B cell (primary cell): Measurements from ENCODE around the gene VWA8. TPM values are rescaled to one million over a fixed set of nuclear protein-coding genes. Genes with fewer than 3 reads are reported as not detected.

Experiments
- ATAC-seq: fragments of 200-7000 bp; cut with Tn5 transposase; one replicate; pipeline ENCODE4 v1.10.0; 2021; ENCODE audit warnings: low read depth, mild to moderate bottlenecking, moderate number of reproducible peaks, moderate library complexity
- CTCF ChIA-PET: fragments of 350-600 bp; sonication (Branson Sonifier 250); formaldehyde crosslinking; loops from one replicate; lab custom pipeline; 2021; ENCODE audit warnings: antibody characterized with exemption, inconsistent platforms; lab: Charles Lee
- POLR2A ChIA-PET: fragments of 350-600 bp; sonication (Branson Sonifier 250); formaldehyde crosslinking; loops from one replicate; lab custom pipeline; 2021; ENCODE audit warnings: antibody characterized with exemption; lab: Charles Lee
- DNase-seq: peaks from one replicate; pipeline ENCODE4 v3.0.0; 2013
- H2AFZ ChIP-seq: 2 replicates; pipeline ENCODE4 v1.6.1; 2012; ENCODE audit warnings: mild to moderate bottlenecking, low read depth, low read length; ENCODE audit not compliant: insufficient read depth, poor library complexity, severe bottlenecking
- H3K27ac ChIP-seq, 2 donors: 1 replicate in 1 of 2; 2 replicates in 1 of 2; pipeline ENCODE4 v1.5.1; 2012 to 2013; ENCODE audit warnings: low read length in 2 of 2, mild to moderate bottlenecking in 2 of 2, moderate library complexity in 1 of 2
- H3K27me3 ChIP-seq, 4 experiments: fragments of 200-600 bp in 1 of 4; sonication (generic) in 1 of 4; replicated peaks in 1 of 4; 1 replicate in 2 of 4; 2 replicates in 2 of 4; pipeline versions ENCODE4 v1.6.1 to v1.7.0; 2013 to 2016; ENCODE audit warnings: low read length in 3 of 4, mild to moderate bottlenecking in 2 of 4, mixed read lengths in 1 of 4, moderate library complexity in 1 of 4; ENCODE audit not compliant: insufficient read depth in 4 of 4, control insufficient read depth in 3 of 4; ENCODE audit errors: control extremely low read depth in 1 of 4
- H3K36me3 ChIP-seq, 2 experiments: replicated peaks in 1 of 2; 1 replicate in 1 of 2; 2 replicates in 1 of 2; pipeline versions ENCODE4 v1.6.1 to v1.7.1; 2013; ENCODE audit warnings: low read length in 1 of 2; ENCODE audit not compliant: insufficient read depth in 2 of 2, control insufficient read depth in 1 of 2; ENCODE audit errors: control extremely low read depth in 1 of 2, extremely low read depth in 1 of 2
- H3K4me1 ChIP-seq, 2 donors: fragments of 200-600 bp in 1 of 2; sonication (generic) in 1 of 2; 1 replicate in 1 of 2; 2 replicates in 1 of 2; pipeline versions ENCODE4 v1.5.1 to v1.6.1; 2013 to 2017; ENCODE audit warnings: low read length in 2 of 2; ENCODE audit not compliant: control insufficient read depth in 2 of 2, insufficient read depth in 2 of 2
- H3K4me2 ChIP-seq: replicated peaks from 2 replicates; pipeline ENCODE3; 2012; ENCODE audit warnings: mild to moderate bottlenecking, low read depth, low read length; ENCODE audit not compliant: poor library complexity, severe bottlenecking
- H3K4me3 ChIP-seq, 5 experiments: fragments of 200-600 bp in 1 of 5; sonication (generic) in 1 of 5; 1 replicate in 3 of 5; 2 replicates in 2 of 5; pipeline versions ENCODE4 v1.5.1 to v1.7.0; 2011 to 2016; ENCODE audit warnings: low read length in 4 of 5, mild to moderate bottlenecking in 4 of 5, low read depth in 2 of 5, control low read depth in 1 of 5, moderate library complexity in 1 of 5; ENCODE audit not compliant: insufficient read depth in 1 of 5; ENCODE audit errors: control extremely low read depth in 1 of 5, extremely low read depth in 1 of 5
- H3K79me2 ChIP-seq: fragments of 200-600 bp; sonication (generic); one replicate; pipeline ENCODE4 v1.6.0; 2016; ENCODE audit warnings: low read length; ENCODE audit not compliant: control insufficient read depth, insufficient read depth
- H3K9ac ChIP-seq: fragments of 200-600 bp; sonication (generic); 2 replicates; pipeline ENCODE4 v1.6.1; 2017; ENCODE audit warnings: mild to moderate bottlenecking, low read length, moderate library complexity
- H3K9me3 ChIP-seq, 3 donors: one replicate each; pipeline versions ENCODE4 v1.6.1 to v1.7.1; 2013; ENCODE audit warnings: low read length in 2 of 3; ENCODE audit not compliant: control insufficient read depth in 2 of 3, insufficient read depth in 1 of 3; ENCODE audit errors: control extremely low read depth in 1 of 3
- H4K20me1 ChIP-seq: 2 replicates; pipeline ENCODE4 v1.6.0; 2012; ENCODE audit warnings: mild to moderate bottlenecking, low read length; ENCODE audit not compliant: insufficient read depth, control insufficient read depth, poor library complexity, severe bottlenecking
- H3K27ac Mint-ChIP-seq: one replicate; pipeline ENCODE4 v1.8.0; 2021; ENCODE audit warnings: mixed read lengths
- H3K27me3 Mint-ChIP-seq: one replicate; pipeline ENCODE4 v1.8.0; 2021; ENCODE audit warnings: mixed read lengths
- H3K4me1 Mint-ChIP-seq: one replicate; pipeline ENCODE4 v1.8.0; 2021; ENCODE audit warnings: mixed read lengths
- H3K4me3 Mint-ChIP-seq: one replicate; pipeline ENCODE4 v1.8.0; 2021; ENCODE audit warnings: mixed read lengths
- H3K9me3 Mint-ChIP-seq: one replicate; pipeline ENCODE4 v1.8.0; 2022; ENCODE audit warnings: mixed read lengths; ENCODE audit not compliant: insufficient read depth
- EZH2 ChIP-seq: IDR thresholded peaks from 2 replicates; pipeline ENCODE4 v1.6.1; 2012; ENCODE audit warnings: borderline replicate concordance, low read depth, mild to moderate bottlenecking, moderate library complexity, low read length; ENCODE audit not compliant: insufficient read depth, poor library complexity, severe bottlenecking
- WGBS: methylation state at CpG from one replicate; pipeline ENCODE4 v1.1.5; 2013; ENCODE audit warnings: missing lambda C conversion rate; ENCODE audit not compliant: insufficient coverage; 5-methylcytosine and 5-hydroxymethylcytosine counted together
- intact Hi-C: fragments of 100-400 bp; cut with micrococcal nuclease; formaldehyde crosslinking; loops from one replicate; pipeline ENCODE4 v1.10.0; 2022
- polyA plus RNA-seq: library from polyadenylated mRNA; depleted of rRNA; stranded (reverse); fragments of >200 nt; gene quantifications from 2 replicates; pipeline ENCODE4 v1.2.3, GENCODE V29; 2012
- total RNA-seq, 2 donors: library from RNA; stranded (reverse); fragments of 120-200 nt in 1 of 2; gene quantifications; 1 replicate in 1 of 2; 2 replicates in 1 of 2; pipeline versions ENCODE4 v1.2.3 to v1.2.4, GENCODE V29; 2013 to 2022
- TF ChIP-seq, protein P1 (sequence below): fragments of 200-600 bp; IDR thresholded peaks from one replicate; pipeline ENCODE4 v1.8.0; 2022; ENCODE audit warnings: antibody characterized with exemption, mild to moderate bottlenecking

VWA8 gene
- total and polyA plus RNA-seq, 2 donors (not counting 1 experiment from before 2014, with no cell fraction given): 6.0 to 19.7 TPM

GRCh38 chr13:41580345-41580744, 380.6 kb downstream of the VWA8 start:
- TF ChIP-seq, protein P1, sequence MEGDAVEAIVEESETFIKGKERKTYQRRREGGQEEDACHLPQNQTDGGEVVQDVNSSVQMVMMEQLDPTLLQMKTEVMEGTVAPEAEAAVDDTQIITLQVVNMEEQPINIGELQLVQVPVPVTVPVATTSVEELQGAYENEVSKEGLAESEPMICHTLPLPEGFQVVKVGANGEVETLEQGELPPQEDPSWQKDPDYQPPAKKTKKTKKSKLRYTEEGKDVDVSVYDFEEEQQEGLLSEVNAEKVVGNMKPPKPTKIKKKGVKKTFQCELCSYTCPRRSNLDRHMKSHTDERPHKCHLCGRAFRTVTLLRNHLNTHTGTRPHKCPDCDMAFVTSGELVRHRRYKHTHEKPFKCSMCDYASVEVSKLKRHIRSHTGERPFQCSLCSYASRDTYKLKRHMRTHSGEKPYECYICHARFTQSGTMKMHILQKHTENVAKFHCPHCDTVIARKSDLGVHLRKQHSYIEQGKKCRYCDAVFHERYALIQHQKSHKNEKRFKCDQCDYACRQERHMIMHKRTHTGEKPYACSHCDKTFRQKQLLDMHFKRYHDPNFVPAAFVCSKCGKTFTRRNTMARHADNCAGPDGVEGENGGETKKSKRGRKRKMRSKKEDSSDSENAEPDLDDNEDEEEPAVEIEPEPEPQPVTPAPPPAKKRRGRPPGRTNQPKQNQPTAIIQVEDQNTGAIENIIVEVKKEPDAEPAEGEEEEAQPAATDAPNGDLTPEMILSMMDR: no peak
- TF ChIP-seq EZH2: no peak
- ATAC-seq: no peak
- CTCF ChIA-PET: no interaction called here

GRCh38 chr13:41579881-41580280, 381.0 kb downstream of the VWA8 start:
- ChIA-PET CTCF (interaction anchor here (0.7 kb wide), 1 partner anchor 24 kb away, joined by 3 read pairs; no protein-coding TSS in a partner anchor), POLR2A (no interaction called here)
- H3K9ac ChIP-seq: no peak overlapping the region
- H3K27ac Mint-ChIP-seq: no peak overlapping the region
- H3K4me3 ChIP-seq: no peak overlapping the region
- no peaks in the 10 kb centered on the region for H3K9me3 Mint-ChIP-seq
- no peaks in the 10 kb centered on the region for H4K20me1 ChIP-seq
- H3K79me2 ChIP-seq: no peaks in the 10 kb centered on the region
- ATAC-seq: no peak
- no peak for TF ChIP-seq EZH2
- TF ChIP-seq, protein P1: no peak
- H3K4me2 ChIP-seq: no peak overlapping the region
- H3K27me3 Mint-ChIP-seq: no peaks in the 10 kb centered on the region
- intact Hi-C loops: no loop called here
- DNase-seq: no peak
- no peak overlapping the region for H3K4me3 Mint-ChIP-seq
- H3K36me3 ChIP-seq: peaks cover 0 to 3% of the 10 kb centered on the region in 2 experiments
- no peaks in the 10 kb centered on the region for H3K4me1 ChIP-seq
- H3K27me3 ChIP-seq: no peaks in the 10 kb centered on the region
- H3K27ac ChIP-seq: no peak overlapping the region
- H3K4me1 Mint-ChIP-seq: no peaks in the 10 kb centered on the region
- no peaks in the 10 kb centered on the region for H3K9me3 ChIP-seq
- whole genome bisulfite sequencing: 86% methylated on average over 1 of the region's 6 CpGs
- H2AFZ ChIP-seq: no peak overlapping the region

More at GRCh38 chr13:41580345-41580744, 380.6 kb downstream of the VWA8 start:
- H3K9me3 Mint-ChIP-seq: no peaks in the 10 kb centered on the region
- Histone ChIP-seq H3K4me2 (no peak overlapping the region), H3K4me1 (no peaks in the 10 kb centered on the region), H2AFZ (no peak overlapping the region), H3K4me3 (no peak overlapping the region), H3K9me3 (no peaks in the 10 kb centered on the region), H3K36me3 (peaks cover 0 to 1% of the 10 kb centered on the region in 2 experiments), H4K20me1 (no peaks in the 10 kb centered on the region), H3K9ac (no peak overlapping the region), H3K27ac (no peak overlapping the region), H3K79me2 (no peaks in the 10 kb centered on the region), H3K27me3 (no peaks in the 10 kb centered on the region)
- POLR2A ChIA-PET: no interaction called here
- no peaks in the 10 kb centered on the region for H3K27me3 Mint-ChIP-seq
- no peak for DNase-seq
- H3K4me3 Mint-ChIP-seq: no peak overlapping the region
- H3K4me1 Mint-ChIP-seq: no peaks in the 10 kb centered on the region
- intact Hi-C loops: no loop called here
- no peak overlapping the region for H3K27ac Mint-ChIP-seq
